GM21786 (cell line): ENCODE data around the gene IQCK.

Experiments
- ATAC-seq: cut with Tn5 transposase; IDR thresholded peaks from one replicate; pipeline ENCODE4 v1.9.1; 2021; ENCODE audit not compliant: unreplicated experiment

Gene IQCK

GRCh38 chr16:19831678-19832077, 113.6 kb downstream of the IQCK start:
- ATAC-seq: no peak

GRCh38 chr16:19833176-19833575, 115.1 kb downstream of the IQCK start:
- ATAC-seq: no peak

- ATAC-seq: no peak
Observed at GRCh38 chr16:19833581-19833980, 115.5 kb downstream of the IQCK start.

- ATAC-seq: no peak
Observed at GRCh38 chr16:19835196-19835595, 117.1 kb downstream of the IQCK start.

GRCh38 chr16:19835968-19836421, 117.9 kb downstream of the IQCK start:
- no peak for ATAC-seq

- no peak for ATAC-seq
Observed at GRCh38 chr16:19837331-19837980, 119.4 kb downstream of the IQCK start.

GRCh38 chr16:19837984-19838707, 120.1 kb downstream of the IQCK start:
- no peak for ATAC-seq

- ATAC-seq: no peak
Observed at GRCh38 chr16:19840524-19841110, 122.5 kb downstream of the IQCK start.

GRCh38 chr16:19841184-19841583, 123.1 kb downstream of the IQCK start:
- ATAC-seq: no peak

GRCh38 chr16:19842426-19843157, 124.5 kb downstream of the IQCK start:
- ATAC-seq: no peak

GRCh38 chr16:19843371-19843770, 125.3 kb downstream of the IQCK start:
- no peak for ATAC-seq

- ATAC-seq: no peak
Observed at GRCh38 chr16:19844945-19845641, 127.0 kb downstream of the IQCK start.

GRCh38 chr16:19846436-19846835, 128.4 kb downstream of the IQCK start:
- ATAC-seq: no peak

GRCh38 chr16:19848756-19849155, 130.7 kb downstream of the IQCK start:
- no peak for ATAC-seq

GRCh38 chr16:19850131-19850817, 132.2 kb downstream of the IQCK start:
- ATAC-seq: no peak

GRCh38 chr16:19851476-19851875, 133.4 kb downstream of the IQCK start:
- ATAC-seq: no peak

GRCh38 chr16:19853132-19853741, 135.2 kb downstream of the IQCK start:
- ATAC-seq: no peak

GRCh38 chr16:19853742-19854542, 135.9 kb downstream of the IQCK start:
- ATAC-seq: no peak

- ATAC-seq: no peak
Observed at GRCh38 chr16:19854543-19854876, 136.4 kb downstream of the IQCK start.
